Activated CD8-positive, alpha-beta T cell treated with anti-CD3 and anti-CD28 coated beads for 36 hours (primary cell): ENCODE measurements around the gene MICALL2. TPM values are rescaled to one million over a fixed set of nuclear protein-coding genes. Genes with fewer than 3 reads are reported as not detected.

Experiments used
- ATAC-seq: fragments of 200-7000 bp; cut with Tn5 transposase; one replicate; pipeline ENCODE4 v1.10.0; 2021; ENCODE audit warnings: mild to moderate bottlenecking, moderate library complexity
- CTCF ChIA-PET: fragments of 350-600 bp; sonication (Branson Sonifier 250); formaldehyde crosslinking; loops from one replicate; lab custom pipeline; 2021; ENCODE audit warnings: antibody characterized with exemption; lab: Charles Lee
- POLR2A ChIA-PET: fragments of 350-600 bp; sonication (Branson Sonifier 250); formaldehyde crosslinking; loops from one replicate; lab custom pipeline; 2021; ENCODE audit warnings: antibody characterized with exemption; lab: Charles Lee
- DNase-seq: peaks from one replicate; pipeline ENCODE4 v3.0.0-alpha.2; 2020
- H3K27ac Mint-ChIP-seq: one replicate; pipeline ENCODE4 v1.8.0; 2021; ENCODE audit warnings: mild to moderate bottlenecking, mixed read lengths
- H3K27me3 Mint-ChIP-seq: one replicate; pipeline ENCODE4 v1.8.0; 2021; ENCODE audit warnings: mixed read lengths
- H3K36me3 Mint-ChIP-seq: one replicate; pipeline ENCODE4 v1.8.0; 2021; ENCODE audit warnings: low read depth, mixed read lengths
- H3K4me1 Mint-ChIP-seq: one replicate; pipeline ENCODE4 v1.8.0; 2021; ENCODE audit warnings: low read depth, mixed read lengths
- H3K4me3 Mint-ChIP-seq: one replicate; pipeline ENCODE4 v1.8.0; 2021; ENCODE audit warnings: mild to moderate bottlenecking, moderate library complexity, mixed read lengths
- H3K9me3 Mint-ChIP-seq: one replicate; pipeline ENCODE4 v1.8.0; 2021; ENCODE audit warnings: mixed read lengths
- intact Hi-C: fragments of 100-400 bp; cut with micrococcal nuclease; formaldehyde crosslinking; loops from one replicate; pipeline ENCODE4 v1.10.0; 2022
- total RNA-seq, 2 experiments: library from RNA; stranded (reverse); gene quantifications; one replicate each; pipeline ENCODE4 v1.2.3, GENCODE V29; 2021
- TF ChIP-seq, protein P1 (sequence below): fragments of 200-600 bp; IDR thresholded peaks from one replicate; pipeline ENCODE4 v1.8.0; 2022; ENCODE audit warnings: antibody characterized with exemption, mild to moderate bottlenecking

The MICALL2 gene
- total RNA-seq, 2 experiments from 2014 or later = 3.0 to 4.2 TPM

DNA sequence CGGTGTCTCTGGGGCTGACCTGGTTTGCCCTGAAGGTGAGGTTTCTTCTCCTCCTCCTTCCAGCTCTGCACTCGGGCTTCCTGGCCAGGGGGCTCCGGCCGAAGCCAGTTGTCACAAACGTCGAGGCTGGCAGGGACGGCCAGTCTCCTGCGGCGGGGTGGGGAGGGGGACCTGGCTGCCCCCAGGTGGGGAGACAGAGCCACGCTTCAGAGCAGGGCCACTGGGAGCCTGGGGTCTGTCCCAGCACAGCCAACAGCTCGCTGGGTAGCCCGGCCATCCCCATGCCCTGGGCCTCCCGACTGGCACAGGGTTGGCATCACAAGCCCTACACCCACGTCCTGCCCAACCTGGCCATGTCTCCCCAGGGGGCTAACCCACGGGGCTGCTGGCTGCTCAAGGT lies 20.4 kb downstream of the MICALL2 start:
- Mint-ChIP-seq H3K36me3 (no peaks in the 10 kb centered on the region), H3K4me1 (no peaks in the 10 kb centered on the region), H3K27me3 (no peaks in the 10 kb centered on the region), H3K9me3 (no peaks in the 10 kb centered on the region), H3K4me3 (no peak overlapping the region), H3K27ac (no peak overlapping the region)
- TF ChIP-seq, protein P1, sequence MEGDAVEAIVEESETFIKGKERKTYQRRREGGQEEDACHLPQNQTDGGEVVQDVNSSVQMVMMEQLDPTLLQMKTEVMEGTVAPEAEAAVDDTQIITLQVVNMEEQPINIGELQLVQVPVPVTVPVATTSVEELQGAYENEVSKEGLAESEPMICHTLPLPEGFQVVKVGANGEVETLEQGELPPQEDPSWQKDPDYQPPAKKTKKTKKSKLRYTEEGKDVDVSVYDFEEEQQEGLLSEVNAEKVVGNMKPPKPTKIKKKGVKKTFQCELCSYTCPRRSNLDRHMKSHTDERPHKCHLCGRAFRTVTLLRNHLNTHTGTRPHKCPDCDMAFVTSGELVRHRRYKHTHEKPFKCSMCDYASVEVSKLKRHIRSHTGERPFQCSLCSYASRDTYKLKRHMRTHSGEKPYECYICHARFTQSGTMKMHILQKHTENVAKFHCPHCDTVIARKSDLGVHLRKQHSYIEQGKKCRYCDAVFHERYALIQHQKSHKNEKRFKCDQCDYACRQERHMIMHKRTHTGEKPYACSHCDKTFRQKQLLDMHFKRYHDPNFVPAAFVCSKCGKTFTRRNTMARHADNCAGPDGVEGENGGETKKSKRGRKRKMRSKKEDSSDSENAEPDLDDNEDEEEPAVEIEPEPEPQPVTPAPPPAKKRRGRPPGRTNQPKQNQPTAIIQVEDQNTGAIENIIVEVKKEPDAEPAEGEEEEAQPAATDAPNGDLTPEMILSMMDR = no peak
- ChIA-PET CTCF (interaction anchor here (1.4 kb wide), 1 partner anchor 10 kb away, joined by 3 read pairs; no protein-coding TSS in a partner anchor), POLR2A (no interaction called here)
- DNase-seq (no peak), ATAC-seq (no peak)
- intact Hi-C loops = no loop called here

DNA sequence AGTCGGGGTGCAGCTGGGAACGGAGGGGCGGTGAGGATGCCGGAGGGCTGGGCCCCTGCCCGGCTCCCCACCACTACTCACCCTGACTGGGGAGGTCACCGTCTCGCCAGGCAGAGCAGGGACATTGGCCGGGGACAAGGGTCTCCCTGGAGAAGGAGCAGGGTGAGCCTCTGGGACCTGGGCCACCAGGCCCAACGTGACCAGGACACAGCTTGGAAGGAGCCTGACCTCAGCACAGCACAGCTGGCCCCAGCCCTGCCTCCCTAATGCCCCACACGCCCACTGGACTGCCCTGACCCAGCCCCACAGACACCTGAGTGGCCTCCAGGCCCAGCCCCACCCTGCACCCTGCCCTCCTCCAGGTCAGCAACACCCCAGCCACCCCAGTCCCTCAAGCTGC lies 21.1 kb downstream of the MICALL2 start:
- TF ChIP-seq, protein P1 = no peak

DNA sequence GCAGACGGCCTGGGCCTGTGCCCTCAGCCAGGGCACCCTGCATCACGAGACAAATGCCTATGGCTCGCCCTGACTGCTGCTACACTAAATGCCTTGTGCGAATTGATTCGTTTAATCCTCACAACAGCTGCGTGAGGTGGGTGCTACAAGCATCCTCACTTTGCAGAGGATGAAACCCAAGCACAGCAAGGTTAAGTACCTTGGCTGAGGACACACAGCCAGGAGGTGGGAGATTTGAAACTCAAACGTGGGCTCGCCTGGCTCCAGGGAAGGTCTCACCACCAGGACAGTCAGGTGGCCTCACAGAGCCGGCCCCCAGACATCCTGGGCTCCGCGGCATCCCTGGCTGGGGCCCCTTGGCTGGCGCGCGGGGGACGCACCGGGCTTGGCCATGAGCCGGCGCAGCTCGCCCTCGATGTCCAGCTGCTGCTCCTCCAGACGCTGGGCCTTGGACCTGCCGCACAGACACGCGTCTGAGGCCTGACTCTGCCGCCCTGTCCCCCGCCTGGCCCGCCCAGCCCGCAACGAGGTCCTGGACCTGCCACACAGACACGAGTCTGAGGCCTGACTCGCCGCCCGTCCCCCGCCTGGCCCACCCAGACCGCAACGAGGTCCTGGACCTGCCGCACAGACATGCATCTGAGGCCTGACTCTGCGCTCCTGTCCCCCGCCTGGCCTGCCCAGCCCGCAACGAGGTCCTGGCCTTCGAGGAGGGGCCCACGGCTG lies 22.0 kb downstream of the MICALL2 start:
- ChIA-PET CTCF (no interaction called here), POLR2A (no interaction called here)
- H3K27ac Mint-ChIP-seq = no peak overlapping the region
- no peaks in the 10 kb centered on the region for H3K9me3 Mint-ChIP-seq
- intact Hi-C loops = no loop called here
- TF ChIP-seq, protein P1 = no peak
- H3K27me3 Mint-ChIP-seq = peaks cover 2% of the 10 kb centered on the region
- DNase-seq (no peak), ATAC-seq (no peak)
- H3K4me3 Mint-ChIP-seq = no peak overlapping the region
- peaks cover 3% of the 10 kb centered on the region for H3K4me1 Mint-ChIP-seq
- H3K36me3 Mint-ChIP-seq = no peaks in the 10 kb centered on the region

More for the DNA sequence above, 21.1 kb downstream of the MICALL2 start:
- Mint-ChIP-seq H3K27me3 (no peaks in the 10 kb centered on the region), H3K27ac (no peak overlapping the region), H3K36me3 (no peaks in the 10 kb centered on the region), H3K9me3 (no peaks in the 10 kb centered on the region), H3K4me1 (no peaks in the 10 kb centered on the region), H3K4me3 (no peak overlapping the region)
- ChIA-PET POLR2A (no interaction called here), CTCF (interaction anchor here (1.4 kb wide), 1 partner anchor 10 kb away, joined by 3 read pairs; no protein-coding TSS in a partner anchor)
- intact Hi-C loops = no loop called here
- ATAC-seq = no peak
- no peak for DNase-seq

DNA sequence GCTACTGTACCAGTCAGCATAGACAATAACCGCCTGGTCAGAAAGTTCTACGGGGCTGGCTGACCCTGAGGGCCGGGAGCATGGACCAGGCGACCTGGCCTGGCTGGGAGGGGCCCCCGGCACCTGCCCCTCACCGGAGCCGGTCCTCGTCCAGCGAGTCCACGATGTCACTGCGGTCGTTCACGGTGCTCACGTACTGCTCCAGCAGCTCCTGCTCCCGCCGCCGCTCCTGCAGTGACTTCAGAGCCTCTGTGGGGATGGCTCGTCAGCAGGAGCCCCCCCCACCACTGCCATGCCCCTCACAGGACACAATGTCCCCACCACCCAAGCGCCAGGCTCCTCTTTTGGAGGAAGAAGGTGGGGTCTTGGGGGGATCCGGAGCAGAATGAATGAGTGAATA lies 22.7 kb downstream of the MICALL2 start:
- Mint-ChIP-seq H3K9me3 (no peaks in the 10 kb centered on the region), H3K27ac (no peak overlapping the region), H3K36me3 (no peaks in the 10 kb centered on the region), H3K27me3 (peaks cover 2% of the 10 kb centered on the region), H3K4me1 (peaks cover 3% of the 10 kb centered on the region), H3K4me3 (no peak overlapping the region)
- POLR2A ChIA-PET = no interaction called here
- DNase-seq (no peak), ATAC-seq (no peak)
- intact Hi-C loops = no loop called here
- CTCF ChIA-PET = no interaction called here
- TF ChIP-seq, protein P1 = no peak

DNA sequence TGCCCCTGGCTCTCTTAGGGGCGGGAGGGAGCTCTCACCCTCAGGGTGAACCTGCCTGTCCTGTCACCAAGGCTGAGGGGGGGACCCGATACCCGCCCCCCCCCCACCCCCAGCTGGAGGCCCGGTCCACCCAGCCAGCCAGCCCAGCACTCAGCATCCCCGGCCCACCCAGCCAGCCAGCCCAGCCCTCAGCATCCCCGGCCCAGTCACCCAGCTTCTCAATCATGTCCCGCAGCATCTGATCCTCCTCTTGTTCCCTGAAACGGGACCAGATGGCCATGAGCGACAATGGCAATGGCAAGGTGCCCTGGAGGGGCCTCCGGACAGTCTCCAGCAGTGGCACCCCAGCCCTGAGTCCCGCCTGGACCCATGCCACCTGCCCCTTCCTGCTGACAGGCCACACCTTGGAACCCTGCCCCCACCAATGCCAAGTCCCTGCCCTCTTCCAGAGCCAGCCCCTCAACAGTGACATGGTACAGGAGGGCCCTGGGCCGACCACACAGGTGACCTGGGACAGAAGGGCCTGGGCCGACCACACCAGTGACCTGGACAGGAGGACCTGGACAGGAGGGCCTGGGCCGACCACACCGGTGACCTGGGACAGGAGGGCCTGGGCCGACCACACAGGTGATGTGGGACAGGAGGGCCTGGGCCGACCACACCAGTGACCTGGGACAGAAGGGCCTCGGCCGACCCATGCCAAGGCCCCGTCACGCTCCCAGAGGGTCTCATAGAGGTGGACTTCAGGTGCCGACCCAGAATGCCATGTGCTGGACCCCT lies 24.2 kb downstream of the MICALL2 start:
- POLR2A ChIA-PET = no interaction called here
- Mint-ChIP-seq H3K27me3 (peaks cover 2% of the 10 kb centered on the region), H3K4me1 (peaks cover 3% of the 10 kb centered on the region), H3K27ac (no peak overlapping the region), H3K4me3 (no peak overlapping the region), H3K36me3 (no peaks in the 10 kb centered on the region), H3K9me3 (no peaks in the 10 kb centered on the region)
- CTCF ChIA-PET = interaction anchor here (2.8 kb wide), 1 partner anchor 22 kb away, joined by 7 read pairs; no protein-coding TSS in a partner anchor
- ATAC-seq (no peak), DNase-seq (no peak)
- intact Hi-C loops = no loop called here
- TF ChIP-seq, protein P1 = no peak
